NCI-H2196 (cell line): ENCODE data around the gene MAD1L1.

ENCODE experiments used
- DNase-seq: peaks from one replicate; lab custom pipeline; 2025; ENCODE audit not compliant: unreplicated experiment; lab: John Stamatoyannopoulos, UW

Gene MAD1L1

GRCh38 chr7:1906988-1907745, 325.6 kb downstream of the MAD1L1 start:
- DNase-seq, result no peak

GRCh38 chr7:1906087-1906830, 326.5 kb downstream of the MAD1L1 start:
- DNase-seq, result no peak

GRCh38 chr7:1902231-1902855, 330.4 kb downstream of the MAD1L1 start:
- DNase-seq, result no peak

GRCh38 chr7:1901431-1902210, 331.1 kb downstream of the MAD1L1 start:
- no peak for DNase-seq

GRCh38 chr7:1900847-1901246, 331.9 kb downstream of the MAD1L1 start:
- no peak for DNase-seq

GRCh38 chr7:1899951-1900762, 332.6 kb downstream of the MAD1L1 start:
- no peak for DNase-seq

GRCh38 chr7:1899196-1899595, 333.5 kb downstream of the MAD1L1 start:
- no peak for DNase-seq

- DNase-seq, result no peak
Observed at GRCh38 chr7:1898628-1899185, 334.0 kb downstream of the MAD1L1 start.

- DNase-seq, result no peak
Observed at GRCh38 chr7:1897861-1898627, 334.7 kb downstream of the MAD1L1 start.

- no peak for DNase-seq
Observed at GRCh38 chr7:1897076-1897860, 335.5 kb downstream of the MAD1L1 start.

GRCh38 chr7:1895664-1896515, 336.9 kb downstream of the MAD1L1 start:
- no peak for DNase-seq

- DNase-seq, result no peak
Observed at GRCh38 chr7:1894906-1895663, 337.7 kb downstream of the MAD1L1 start.

GRCh38 chr7:1894313-1894900, 338.3 kb downstream of the MAD1L1 start:
- DNase-seq, result no peak

- no peak for DNase-seq
Observed at GRCh38 chr7:1893451-1893850, 339.3 kb downstream of the MAD1L1 start.

GRCh38 chr7:1893036-1893435, 339.7 kb downstream of the MAD1L1 start:
- no peak for DNase-seq
